ENCODE measurements around the gene SNRNP27.

- TF ChIP-seq CTCF (IDR thresholded peaks at IDR 0.05) (peak in 7 of 12 donors; percentile 12 to 51 (median 40)), POLR2A (IDR thresholded peaks at IDR 0.05) (peak; percentile 62 to 75)
These were observed 20.6 kb downstream of the SNRNP27 start for GRCh38 chr2:69914164-69914949.
